CD4-positive, alpha-beta T cell treated with Interleukin-15 for 1 hour (primary cell): ENCODE results near the gene TPX2.

Experiments used
- DNase-seq: peaks from one replicate; pipeline ENCODE4 v3.0.0-alpha.2; 2020

The TPX2 gene, protein sequence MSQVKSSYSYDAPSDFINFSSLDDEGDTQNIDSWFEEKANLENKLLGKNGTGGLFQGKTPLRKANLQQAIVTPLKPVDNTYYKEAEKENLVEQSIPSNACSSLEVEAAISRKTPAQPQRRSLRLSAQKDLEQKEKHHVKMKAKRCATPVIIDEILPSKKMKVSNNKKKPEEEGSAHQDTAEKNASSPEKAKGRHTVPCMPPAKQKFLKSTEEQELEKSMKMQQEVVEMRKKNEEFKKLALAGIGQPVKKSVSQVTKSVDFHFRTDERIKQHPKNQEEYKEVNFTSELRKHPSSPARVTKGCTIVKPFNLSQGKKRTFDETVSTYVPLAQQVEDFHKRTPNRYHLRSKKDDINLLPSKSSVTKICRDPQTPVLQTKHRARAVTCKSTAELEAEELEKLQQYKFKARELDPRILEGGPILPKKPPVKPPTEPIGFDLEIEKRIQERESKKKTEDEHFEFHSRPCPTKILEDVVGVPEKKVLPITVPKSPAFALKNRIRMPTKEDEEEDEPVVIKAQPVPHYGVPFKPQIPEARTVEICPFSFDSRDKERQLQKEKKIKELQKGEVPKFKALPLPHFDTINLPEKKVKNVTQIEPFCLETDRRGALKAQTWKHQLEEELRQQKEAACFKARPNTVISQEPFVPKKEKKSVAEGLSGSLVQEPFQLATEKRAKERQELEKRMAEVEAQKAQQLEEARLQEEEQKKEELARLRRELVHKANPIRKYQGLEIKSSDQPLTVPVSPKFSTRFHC

DNA sequence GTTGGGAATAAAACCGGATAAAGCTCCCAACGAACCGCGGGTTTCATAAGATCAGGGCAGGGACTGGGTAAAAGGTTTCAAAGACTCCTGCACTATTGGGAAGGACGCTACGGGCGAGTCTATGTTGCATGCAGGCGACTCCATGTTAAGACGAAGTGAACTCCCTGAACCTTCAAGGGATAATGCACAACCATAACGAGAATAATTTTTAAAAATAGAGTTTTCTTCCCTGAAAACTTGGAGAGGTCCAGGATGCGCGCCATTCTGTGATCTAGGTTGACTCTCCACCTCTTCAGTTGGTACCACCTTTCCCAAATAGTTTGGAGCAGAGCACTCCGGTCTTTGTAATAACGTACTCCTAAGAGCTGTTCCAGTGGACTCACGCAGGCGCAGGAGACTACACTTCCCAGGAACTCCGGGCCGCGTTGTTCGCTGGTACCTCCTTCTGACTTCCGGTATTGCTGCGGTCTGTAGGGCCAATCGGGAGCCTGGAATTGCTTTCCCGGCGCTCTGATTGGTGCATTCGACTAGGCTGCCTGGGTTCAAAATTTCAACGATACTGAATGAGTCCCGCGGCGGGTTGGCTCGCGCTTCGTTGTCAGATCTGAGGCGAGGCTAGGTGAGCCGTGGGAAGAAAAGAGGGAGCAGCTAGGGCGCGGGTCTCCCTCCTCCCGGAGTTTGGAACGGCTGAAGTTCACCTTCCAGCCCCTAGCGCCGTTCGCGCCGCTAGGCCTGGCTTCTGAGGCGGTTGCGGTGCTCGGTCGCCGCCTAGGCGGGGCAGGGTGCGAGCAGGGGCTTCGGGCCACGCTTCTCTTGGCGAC, at the start of gene TPX2:
Gene TPX2 (plus strand): TSS at position 562 of the 821 bp plus-strand sequence. CDS start 18,187 bp downstream, outside the sequence.
- DNase-seq: peak; percentile 87

DNA sequence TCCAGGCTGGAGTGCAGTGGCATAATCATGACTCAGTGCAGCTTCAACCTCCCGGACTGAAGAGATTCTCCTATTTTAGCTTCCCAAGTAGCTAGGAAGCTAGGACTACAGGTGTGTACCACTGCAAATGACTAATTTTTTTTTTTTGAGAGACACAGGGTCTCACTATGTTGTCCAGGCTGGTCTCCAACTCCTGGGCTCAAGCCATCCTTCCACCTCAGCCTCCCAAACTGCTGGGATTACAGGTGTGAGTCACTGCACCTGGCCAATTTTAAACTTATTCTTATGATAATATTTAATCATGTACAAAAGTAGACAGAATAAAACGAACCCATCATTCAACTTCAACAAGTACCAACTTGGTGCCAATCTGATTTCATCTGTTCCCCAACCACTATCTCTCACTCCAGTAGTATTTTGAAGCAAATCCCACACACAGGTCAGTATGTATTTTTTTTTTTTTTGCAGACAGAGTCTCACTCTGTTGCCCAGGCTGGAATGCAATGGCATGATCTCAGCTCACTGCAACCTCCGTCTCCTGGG, 48.9 kb upstream of the TPX2 start:
- DNase-seq: no peak

GRCh38 chr20:31691646-31692275, 47.3 kb upstream of the TPX2 start:
- DNase-seq: no peak

DNA sequence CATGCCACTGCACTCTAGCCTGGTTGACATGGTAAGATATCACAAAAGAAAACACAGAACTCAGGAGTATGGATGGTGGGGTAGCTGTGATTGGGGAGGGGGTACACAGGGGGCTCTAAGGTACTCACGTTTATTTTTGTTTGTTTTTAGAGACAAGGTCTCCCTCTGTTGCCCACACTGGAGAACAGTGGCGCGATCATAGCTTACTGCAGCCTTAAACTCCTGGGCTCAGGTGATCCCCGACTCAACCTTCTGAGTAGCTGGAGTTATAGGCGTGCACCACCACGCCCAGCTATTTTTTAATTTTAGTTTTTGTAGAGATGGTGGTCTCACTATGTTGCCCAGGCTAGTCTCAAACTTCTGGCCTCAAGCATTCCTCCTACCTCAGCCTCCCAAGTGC, 45.7 kb upstream of the TPX2 start:
- no peak for DNase-seq

- DNase-seq: no peak
Measured at GRCh38 chr20:31693987-31694661, 45.0 kb upstream of the TPX2 start.

DNA sequence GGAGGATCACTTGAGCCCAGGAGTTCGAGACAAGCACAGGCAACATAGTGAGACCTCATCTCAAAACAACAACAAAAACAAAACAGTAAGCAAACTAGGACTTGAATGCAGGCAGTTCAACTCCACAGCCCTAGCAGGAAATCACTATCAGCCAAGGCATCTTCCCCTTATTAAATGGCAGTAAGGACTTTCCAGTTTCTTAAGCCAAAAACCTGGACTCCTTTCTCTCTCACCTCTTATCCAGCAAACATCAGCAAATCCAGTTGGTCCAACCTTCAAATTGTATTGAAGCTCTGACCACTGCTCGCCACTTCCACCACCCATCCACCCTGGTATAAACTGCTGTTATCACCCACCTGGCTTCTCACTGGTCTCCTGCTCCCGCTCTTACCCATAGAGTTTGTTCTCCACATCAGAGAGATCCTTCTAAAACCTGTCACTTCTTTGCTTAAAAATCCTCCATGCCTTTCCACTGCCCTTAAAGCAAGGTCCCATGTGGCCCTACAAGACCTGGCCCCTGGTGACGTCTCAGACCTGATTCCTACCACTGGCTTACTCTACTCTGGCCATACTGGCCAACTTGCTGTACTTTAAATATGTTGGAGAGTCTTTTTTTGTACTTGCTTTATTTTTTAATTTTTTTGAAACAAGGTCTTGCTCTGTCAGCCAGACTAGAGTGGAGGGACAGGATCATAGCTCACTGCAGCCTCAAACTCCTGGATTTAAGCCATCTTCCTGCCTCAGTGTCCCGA, 44.1 kb upstream of the TPX2 start:
- DNase-seq: no peak

DNA sequence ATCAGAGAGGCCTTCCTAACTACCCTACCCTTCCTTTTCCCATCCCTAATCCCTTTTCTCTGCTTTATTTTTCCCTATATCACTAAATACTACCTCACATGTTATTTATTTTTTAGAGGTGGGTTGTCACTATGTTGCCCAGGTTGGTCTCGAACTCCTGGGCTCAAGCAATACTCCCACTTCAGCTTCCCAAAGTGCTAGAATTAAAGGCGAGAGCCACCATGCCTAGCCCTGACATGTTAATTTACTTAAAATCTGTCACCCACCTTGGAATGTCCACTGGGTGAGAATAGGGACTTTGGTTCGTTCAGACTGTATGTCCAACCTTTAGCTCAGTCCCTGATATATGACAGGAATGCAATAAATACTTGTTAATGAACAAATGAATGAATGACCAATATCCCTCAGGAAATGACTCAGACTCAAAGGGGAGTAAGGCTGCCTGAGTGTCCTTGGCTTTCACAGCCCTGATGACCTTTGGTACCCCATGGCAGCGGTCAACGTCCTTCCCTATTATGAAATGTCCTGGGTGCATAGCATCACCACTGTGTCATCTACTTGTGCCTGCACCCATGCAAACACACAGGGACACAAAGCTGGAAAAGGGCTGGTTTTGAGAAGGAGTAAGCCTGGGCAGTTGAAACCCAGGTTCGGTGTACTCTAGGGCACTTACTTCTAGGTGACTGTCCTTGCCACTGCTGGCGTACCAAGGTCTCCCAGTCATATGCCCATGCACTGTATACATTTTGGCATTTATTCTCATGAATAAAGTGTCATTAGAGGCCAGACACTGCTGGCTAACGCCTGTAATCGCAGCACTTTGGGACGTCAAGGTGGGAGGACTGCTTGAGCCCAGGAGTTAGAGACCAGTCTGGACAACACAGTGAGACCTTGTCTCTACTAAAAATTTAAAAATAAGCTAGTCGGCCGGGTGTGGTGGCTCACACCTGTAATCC, 43.0 kb upstream of the TPX2 start:
- DNase-seq: no peak

DNA sequence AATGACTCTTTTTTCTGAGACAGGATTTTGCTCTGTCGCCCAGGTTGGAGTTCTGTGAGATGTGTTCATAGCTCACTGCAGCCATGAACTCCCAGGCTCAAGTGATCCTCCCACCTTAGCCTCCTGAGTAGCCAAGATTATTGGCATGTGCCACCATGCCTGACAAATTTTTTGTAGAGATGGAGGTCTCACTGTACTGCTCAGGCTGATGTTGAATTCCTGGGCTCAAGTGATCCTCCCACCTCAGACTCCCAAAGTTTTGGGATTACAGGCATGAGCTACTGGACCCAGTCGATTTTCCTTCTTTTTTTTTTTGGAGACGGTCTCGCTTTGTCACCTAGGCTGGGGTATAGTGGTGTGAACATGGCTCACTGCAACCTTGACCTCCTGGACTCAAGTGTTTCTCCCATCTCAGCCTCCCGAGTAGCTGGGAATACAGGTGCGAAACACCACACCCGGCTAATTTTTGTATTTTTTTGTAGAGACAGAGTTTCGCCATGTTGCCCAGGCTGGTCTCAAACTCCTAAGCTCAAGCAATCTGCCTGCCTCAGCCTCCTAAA, 40.8 kb upstream of the TPX2 start:
- DNase-seq: no peak

- DNase-seq: peak; percentile 35
Measured at GRCh38 chr20:31698803-31699718, 40.0 kb upstream of the TPX2 start.

- no peak for DNase-seq
Measured at GRCh38 chr20:31699801-31700728, 39.0 kb upstream of the TPX2 start.

GRCh38 chr20:31700747-31701146, 38.3 kb upstream of the TPX2 start:
- no peak for DNase-seq

- DNase-seq: no peak
Measured at GRCh38 chr20:31701591-31701990, 37.5 kb upstream of the TPX2 start.

- DNase-seq: no peak
Measured at GRCh38 chr20:31704225-31705119, 34.6 kb upstream of the TPX2 start.

DNA sequence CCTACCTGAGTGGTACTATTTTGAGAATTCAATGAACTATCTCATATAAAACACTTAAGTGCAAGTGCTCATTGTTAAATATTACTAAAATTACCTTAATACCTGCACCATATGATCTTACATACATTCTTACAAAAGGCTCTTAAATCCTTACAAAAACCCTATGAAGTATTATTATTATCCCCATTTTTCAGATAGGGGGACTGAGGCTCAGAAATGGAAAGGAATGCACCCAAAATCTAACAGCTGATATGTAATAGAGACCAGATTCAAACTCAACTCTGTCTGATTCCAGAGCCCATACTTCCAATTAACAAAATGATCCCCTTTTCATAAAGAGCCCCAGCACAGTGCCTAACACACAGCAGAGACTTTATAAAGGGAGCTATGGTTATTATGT, 33.9 kb upstream of the TPX2 start:
- no peak for DNase-seq

- no peak for DNase-seq
Measured at GRCh38 chr20:31705598-31706597, 33.2 kb upstream of the TPX2 start.
